Measurements from ENCODE around the gene LRRN4CL. TPM values are rescaled to one million over a fixed set of nuclear protein-coding genes. Genes with fewer than 3 reads are reported as not detected.

Gene LRRN4CL
- total and polyA plus RNA-seq, 9 of the 15 experiments (the other 6 are each of a cell fraction or from before 2014, with no cell fraction given): 0.03 to 0.11 (median 0.05) TPM; not detected in 4

GRCh38 chr11:62671608-62672389 lies 17.5 kb downstream of the LRRN4CL start, which contains the start of the genes LBHD1 and UQCC3 (continued):
- TF ChIP-seq WHSC1 (IDR thresholded peaks at IDR 0.05; ENCODE audit: low read length): no peak
- TF ChIP-seq GMEB1 (CRISPR knock-in tag; IDR thresholded peaks at IDR 0.05): peak; percentile 4; the same call in 1 of the 2 replicates
- TF ChIP-seq GABPA (tag; conservative IDR thresholded peaks at IDR 0.05; ENCODE audit: low read depth): peak; percentile 88
- no peak for TF ChIP-seq ZBTB34 (CRISPR knock-in tag; IDR thresholded peaks at IDR 0.05)
- peak; percentile 92 for TF ChIP-seq TAF1 (IDR thresholded peaks at IDR 0.05; ENCODE audit: control insufficient read depth, extremely low read depth, insufficient read depth, low read length, severe bottlenecking)
- peak; percentile 64; the same call in 1 of the 2 replicates for TF ChIP-seq L3MBTL2 (IDR thresholded peaks at IDR 0.05)
- TF ChIP-seq ZSCAN29 (IDR thresholded peaks at IDR 0.05): 0 out of 2 replicates have a peak, but pooled peaks have one; percentile 12
- TF ChIP-seq BRD4 (IDR thresholded peaks at IDR 0.05): no peak
- peak; percentile 88 for TF ChIP-seq MTA3 (IDR thresholded peaks at IDR 0.05; ENCODE audit: borderline replicate concordance)
- TF ChIP-seq HNRNPL (IDR thresholded peaks at IDR 0.05; ENCODE audit: low read depth, low read length): 0 out of 2 replicates have a peak, but pooled peaks have one; percentile 19
- peak; percentile 62 for TF ChIP-seq SOX6 (IDR thresholded peaks at IDR 0.05)
- no peak for TF ChIP-seq JUNB (CRISPR knock-in tag; conservative IDR thresholded peaks at IDR 0.05)
- TF ChIP-seq ZFX (CRISPR knock-in tag; IDR thresholded peaks at IDR 0.05): peak; percentile 36
- TF ChIP-seq TEAD4 (IDR thresholded peaks at IDR 0.05; ENCODE audit: low read length): peak; percentile 11; the same call in 1 of the 2 replicates
- no peak for TF ChIP-seq TEAD4 (CRISPR knock-in tag; IDR thresholded peaks at IDR 0.05; ENCODE audit: borderline replicate concordance)
- TF ChIP-seq REST (IDR thresholded peaks at IDR 0.05; ENCODE audit: borderline replicate concordance): no peak
- TF ChIP-seq REST (CRISPR knock-in tag; IDR thresholded peaks at IDR 0.05; ENCODE audit: low read depth): 0 out of 2 replicates have a peak, but pooled peaks have one; percentile 27
- TF ChIP-seq RHOXF2B (CRISPR knock-in tag; conservative IDR thresholded peaks at IDR 0.05): no peak

Data from K562 (cell line).